Uterus (tissue), 4 donors: ENCODE measurements around the gene FCRLB. TPM values are rescaled to one million over a fixed set of nuclear protein-coding genes. Genes with fewer than 3 reads are reported as not detected.
"Not testable (repeated sequence)": the region's sequence is repeated elsewhere in the genome, so short reads cannot be mapped to it uniquely, and the experiment has no call there.

Experiments
- DNase-seq, 2 donors: peaks; one replicate each; pipeline ENCODE4 v3.0.0-alpha.2; 2019 to 2020
- H3K27ac ChIP-seq, 2 donors: fragments of 200-600 bp; sonication (generic); 1 replicate in 1 of 2; 2 replicates in 1 of 2; pipeline ENCODE4 v1.5.1; 2016 to 2018
- H3K27me3 ChIP-seq, 2 donors: fragments of 200-600 bp; sonication (generic); one replicate each; pipeline ENCODE4 v1.5.1; 2018 to 2019; ENCODE audit warnings: control low read depth in 1 of 2
- H3K36me3 ChIP-seq, 2 donors: fragments of 200-600 bp; sonication (generic); one replicate each; pipeline ENCODE4 v1.5.1; 2019; ENCODE audit warnings: control low read depth in 1 of 2
- H3K4me1 ChIP-seq, 2 donors: fragments of 200-600 bp; sonication (generic); one replicate each; pipeline ENCODE4 v1.5.1; 2018 to 2019; ENCODE audit warnings: control low read depth in 1 of 2
- H3K4me3 ChIP-seq, 2 donors: fragments of 200-600 bp; sonication (generic); 1 replicate in 1 of 2; 2 replicates in 1 of 2; pipeline ENCODE4 v1.5.1; 2018 to 2019; ENCODE audit warnings: mild to moderate bottlenecking in 1 of 2
- H3K9me3 ChIP-seq, 2 donors: fragments of 200-600 bp; sonication (generic); one replicate each; pipeline ENCODE4 v1.5.1; 2019; ENCODE audit warnings: control low read depth in 1 of 2
- POLR2A ChIP-seq, 2 donors: fragments of 450-650 bp; IDR thresholded peaks; one replicate each; pipeline ENCODE4 v1.6.1; 2016; ENCODE audit warnings: antibody characterized with exemption in 2 of 2, mild to moderate bottlenecking in 1 of 2, moderate library complexity in 1 of 2
- intact Hi-C: fragments of 100-400 bp; cut with DNase I; formaldehyde crosslinking; loops from one replicate; pipeline ENCODE4 v1.15.1; 2023; ENCODE audit warnings: low total_unique reads
- total RNA-seq, 4 donors: library from RNA; depleted of rRNA in 3 of 4; stranded (reverse); fragments of >200 nt in 3 of 4; gene quantifications; one replicate each; pipeline versions ENCODE4 v1.1.0 to v1.2.4, GENCODE V29; 2014 to 2023
- TF ChIP-seq, protein P1 (sequence below), 4 experiments: fragments of 200-600 bp in 2 of 4; fragments of 450-650 bp in 2 of 4; sonication (generic) in 2 of 4; IDR thresholded peaks; one replicate each; pipeline ENCODE4 v1.5.1; 2016 to 2019; ENCODE audit warnings: antibody characterized with exemption in 4 of 4, mild to moderate bottlenecking in 2 of 4, moderate library complexity in 1 of 4
- donor health status: DM: yes; HTN: yes; CAD: no.

The FCRLB gene
- total RNA-seq, 4 donors from 2014 or later = 0.26 to 0.52 (median 0.35) TPM; not detected in 1

DNA sequence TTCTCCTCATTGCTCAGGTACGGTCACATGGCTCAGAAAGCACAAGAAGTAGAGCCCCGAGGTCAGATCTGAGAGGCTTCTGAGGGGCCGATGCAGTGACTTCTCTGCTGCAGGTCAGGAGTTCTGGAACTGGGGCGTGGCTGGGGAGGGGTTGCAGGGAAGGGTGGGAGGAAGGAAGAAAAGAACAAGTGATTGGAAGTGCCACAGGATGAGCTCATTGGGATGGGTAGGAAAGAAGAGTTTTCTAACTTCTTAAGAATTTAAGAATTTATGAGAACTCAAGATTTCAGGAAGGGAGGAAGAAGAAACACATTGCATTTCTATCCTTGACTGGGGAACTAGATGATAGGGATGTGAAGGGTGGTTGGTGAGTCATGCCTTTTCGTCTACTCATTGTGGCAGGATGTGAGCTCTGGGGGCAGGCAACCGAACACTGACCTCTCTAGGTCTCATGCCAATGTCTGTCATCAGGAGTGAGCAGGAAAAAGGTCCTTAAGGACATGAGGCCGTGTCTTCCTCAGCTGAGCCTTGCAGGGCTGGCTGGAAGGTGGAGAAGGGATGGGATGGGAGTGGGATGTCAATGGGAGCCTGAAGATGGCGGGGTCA is 497 bp downstream of the FCRLB start:
- Histone ChIP-seq H3K27me3 (no peaks in the 10 kb centered on the region), H3K4me1 (no peaks in the 10 kb centered on the region), H3K4me3 (no peak overlapping the region), H3K27ac (no peak overlapping the region), H3K36me3 (no peaks in the 10 kb centered on the region), H3K9me3 (no peaks in the 10 kb centered on the region)
- TF ChIP-seq POLR2A (IDR thresholded peaks at IDR 0.05) = no peak
- TF ChIP-seq, protein P1, sequence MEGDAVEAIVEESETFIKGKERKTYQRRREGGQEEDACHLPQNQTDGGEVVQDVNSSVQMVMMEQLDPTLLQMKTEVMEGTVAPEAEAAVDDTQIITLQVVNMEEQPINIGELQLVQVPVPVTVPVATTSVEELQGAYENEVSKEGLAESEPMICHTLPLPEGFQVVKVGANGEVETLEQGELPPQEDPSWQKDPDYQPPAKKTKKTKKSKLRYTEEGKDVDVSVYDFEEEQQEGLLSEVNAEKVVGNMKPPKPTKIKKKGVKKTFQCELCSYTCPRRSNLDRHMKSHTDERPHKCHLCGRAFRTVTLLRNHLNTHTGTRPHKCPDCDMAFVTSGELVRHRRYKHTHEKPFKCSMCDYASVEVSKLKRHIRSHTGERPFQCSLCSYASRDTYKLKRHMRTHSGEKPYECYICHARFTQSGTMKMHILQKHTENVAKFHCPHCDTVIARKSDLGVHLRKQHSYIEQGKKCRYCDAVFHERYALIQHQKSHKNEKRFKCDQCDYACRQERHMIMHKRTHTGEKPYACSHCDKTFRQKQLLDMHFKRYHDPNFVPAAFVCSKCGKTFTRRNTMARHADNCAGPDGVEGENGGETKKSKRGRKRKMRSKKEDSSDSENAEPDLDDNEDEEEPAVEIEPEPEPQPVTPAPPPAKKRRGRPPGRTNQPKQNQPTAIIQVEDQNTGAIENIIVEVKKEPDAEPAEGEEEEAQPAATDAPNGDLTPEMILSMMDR (IDR thresholded peaks at IDR 0.05) = no peak
- intact Hi-C loops = no loop called here
- no peak for DNase-seq

GRCh38 chr1:161722406-161722805 is 1.1 kb downstream of the FCRLB start:
- intact Hi-C loops = no loop called here
- Histone ChIP-seq H3K9me3 (no peaks in the 10 kb centered on the region), H3K4me1 (no peaks in the 10 kb centered on the region), H3K36me3 (no peaks in the 10 kb centered on the region), H3K27me3 (no peaks in the 10 kb centered on the region), H3K27ac (no peak overlapping the region), H3K4me3 (no peak overlapping the region)
- TF ChIP-seq, protein P1 (IDR thresholded peaks at IDR 0.05) = no peak
- no peak for TF ChIP-seq POLR2A (IDR thresholded peaks at IDR 0.05)
- no peak for DNase-seq

- no peaks in the 10 kb centered on the region for H3K27me3 ChIP-seq
- intact Hi-C loops = no loop called here
- no peak for DNase-seq
- no peaks in the 10 kb centered on the region for H3K9me3 ChIP-seq
- no peak overlapping the region for H3K4me3 ChIP-seq
- no peaks in the 10 kb centered on the region for H3K36me3 ChIP-seq
- TF ChIP-seq POLR2A (IDR thresholded peaks at IDR 0.05) = no peak
- TF ChIP-seq, protein P1 (IDR thresholded peaks at IDR 0.05) = no peak
- no peak overlapping the region for H3K27ac ChIP-seq
- H3K4me1 ChIP-seq = no peaks in the 10 kb centered on the region
Observed at GRCh38 chr1:161723459-161724141, 2.3 kb downstream of the FCRLB start.

GRCh38 chr1:161725258-161725907 is 4.0 kb downstream of the FCRLB start:
- H3K9me3 ChIP-seq, H3K36me3 ChIP-seq, intact Hi-C loops, H3K27me3 ChIP-seq, H3K4me1 ChIP-seq, DNase-seq: not testable (repeated sequence)
- Histone ChIP-seq H3K27ac (peak overlapping the region; percentile 89 to 91), H3K4me3 (peak overlapping the region; percentile 58 to 74)

GRCh38 chr1:161725908-161726472 is 4.6 kb downstream of the FCRLB start:
- intact Hi-C loops = no loop called here

More at GRCh38 chr1:161725908-161726472, 4.6 kb downstream of the FCRLB start:
- Histone ChIP-seq H3K9me3 (no peaks in the 10 kb centered on the region), H3K27me3 (no peaks in the 10 kb centered on the region), H3K36me3 (no peaks in the 10 kb centered on the region), H3K27ac (peak overlapping the region; percentile 89 to 91), H3K4me1 (no peaks in the 10 kb centered on the region), H3K4me3 (peak overlapping the region; percentile 58 to 74)
- peak in 1 of 2 donors; percentile 6 for TF ChIP-seq POLR2A (IDR thresholded peaks at IDR 0.05)
- TF ChIP-seq, protein P1 (IDR thresholded peaks at IDR 0.05) = peak; percentile 17 to 58 (median 43)
- DNase-seq = peak; percentile 42 to 43
